Measurements from ENCODE around the gene PAX3.

DNA sequence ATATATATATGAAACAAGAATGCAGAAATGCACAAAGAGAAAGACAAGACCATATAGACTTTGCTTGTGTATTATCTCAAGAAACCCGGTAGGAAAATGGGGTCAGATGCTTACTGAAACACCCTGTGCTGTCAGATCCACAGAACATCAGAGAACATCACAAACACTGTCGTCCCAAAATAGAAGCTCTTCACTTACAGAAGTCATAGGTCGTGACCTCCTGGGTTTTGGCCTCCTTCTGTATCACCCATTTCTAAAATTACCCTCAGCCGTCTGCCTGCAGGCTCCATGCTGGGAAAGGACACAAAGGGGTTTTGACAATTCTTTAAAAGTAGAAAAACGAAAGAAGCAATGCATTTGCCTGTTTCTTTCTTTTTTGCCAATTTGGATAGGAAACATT is 137.9 kb downstream of the PAX3 start:
- TF ChIP-seq IRF2 (CRISPR knock-in tag; IDR thresholded peaks at IDR 0.05; ENCODE audit: borderline replicate concordance, low read depth) (no peak), ZNF138 (CRISPR knock-in tag; conservative IDR thresholded peaks at IDR 0.05) (no peak), ATF3 (CRISPR knock-in tag; conservative IDR thresholded peaks at IDR 0.05) (no peak), NR2C2 (CRISPR knock-in tag; IDR thresholded peaks at IDR 0.05) (no peak), MLX (CRISPR knock-in tag; IDR thresholded peaks at IDR 0.05) (no peak), CTCF (IDR thresholded peaks at IDR 0.05) (no peak), ZNF425 (CRISPR knock-in tag; conservative IDR thresholded peaks at IDR 0.05) (no peak), HMGXB4 (CRISPR knock-in tag; IDR thresholded peaks at IDR 0.05) (no peak), SP1 (CRISPR knock-in tag; conservative IDR thresholded peaks at IDR 0.05) (no peak), CBFB (CRISPR knock-in tag; IDR thresholded peaks at IDR 0.05; ENCODE audit: low read depth) (no peak)
- TF ChIP-seq, protein P1, sequence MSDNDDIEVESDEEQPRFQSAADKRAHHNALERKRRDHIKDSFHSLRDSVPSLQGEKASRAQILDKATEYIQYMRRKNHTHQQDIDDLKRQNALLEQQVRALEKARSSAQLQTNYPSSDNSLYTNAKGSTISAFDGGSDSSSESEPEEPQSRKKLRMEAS (CRISPR knock-in tag; IDR thresholded peaks at IDR 0.05): no peak
- TF ChIP-seq, protein P2, sequence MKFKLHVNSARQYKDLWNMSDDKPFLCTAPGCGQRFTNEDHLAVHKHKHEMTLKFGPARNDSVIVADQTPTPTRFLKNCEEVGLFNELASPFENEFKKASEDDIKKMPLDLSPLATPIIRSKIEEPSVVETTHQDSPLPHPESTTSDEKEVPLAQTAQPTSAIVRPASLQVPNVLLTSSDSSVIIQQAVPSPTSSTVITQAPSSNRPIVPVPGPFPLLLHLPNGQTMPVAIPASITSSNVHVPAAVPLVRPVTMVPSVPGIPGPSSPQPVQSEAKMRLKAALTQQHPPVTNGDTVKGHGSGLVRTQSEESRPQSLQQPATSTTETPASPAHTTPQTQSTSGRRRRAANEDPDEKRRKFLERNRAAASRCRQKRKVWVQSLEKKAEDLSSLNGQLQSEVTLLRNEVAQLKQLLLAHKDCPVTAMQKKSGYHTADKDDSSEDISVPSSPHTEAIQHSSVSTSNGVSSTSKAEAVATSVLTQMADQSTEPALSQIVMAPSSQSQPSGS (CRISPR knock-in tag; IDR thresholded peaks at IDR 0.05; ENCODE audit: borderline replicate concordance, low read depth): no peak

All from WTC11 (cell line).